WTC11 (cell line): ENCODE measurements around the gene SRRM5. TPM values are rescaled to one million over a fixed set of nuclear protein-coding genes. Genes with fewer than 3 reads are reported as not detected.

Experiments
- AR ChIP-seq: fragments of 250-450 bp; sonication (Bioruptor Pico); IDR thresholded peaks from 2 replicates; pipeline ENCODE4 v1.9.0; 2021; ENCODE audit warnings: mild to moderate bottlenecking
- ATF2 ChIP-seq: sonication (generic); formaldehyde crosslinking; IDR thresholded peaks from 2 replicates; pipeline ENCODE4 v1.8.1; 2022; ENCODE audit warnings: low read depth, missing genetic modification reagents, borderline replicate concordance
- CREB1 ChIP-seq: sonication (generic); formaldehyde crosslinking; IDR thresholded peaks from 2 replicates; pipeline ENCODE4 v1.8.0; 2023; ENCODE audit warnings: mild to moderate bottlenecking, missing genetic modification reagents
- CREM ChIP-seq: sonication (generic); formaldehyde crosslinking; IDR thresholded peaks from 2 replicates; pipeline ENCODE4 v1.8.1; 2022; ENCODE audit warnings: mild to moderate bottlenecking, missing genetic modification reagents, moderate library complexity
- E2F1 ChIP-seq: sonication (generic); formaldehyde crosslinking; IDR thresholded peaks from 2 replicates; pipeline ENCODE4 v1.8.0; 2022; ENCODE audit warnings: mild to moderate bottlenecking, missing genetic modification reagents
- ERG ChIP-seq: fragments of 250-450 bp; sonication (Bioruptor Pico); IDR thresholded peaks from 2 replicates; pipeline ENCODE4 v1.8.0; 2021; ENCODE audit warnings: mild to moderate bottlenecking
- ESRRA ChIP-seq: sonication (generic); formaldehyde crosslinking; IDR thresholded peaks from 2 replicates; pipeline ENCODE4 v1.8.1; 2022; ENCODE audit warnings: mild to moderate bottlenecking, missing genetic modification reagents, borderline replicate concordance
- GTF2I ChIP-seq: fragments of 250-450 bp; sonication (Bioruptor Pico); conservative IDR thresholded peaks from 2 replicates; pipeline ENCODE4 v1.4.0; 2021; ENCODE audit warnings: mild to moderate bottlenecking
- IRF1 ChIP-seq: sonication (generic); formaldehyde crosslinking; IDR thresholded peaks from 2 replicates; pipeline ENCODE4 v1.8.0; 2023; ENCODE audit warnings: missing genetic modification reagents
- KAT7 ChIP-seq: sonication (generic); formaldehyde crosslinking; IDR thresholded peaks from 2 replicates; pipeline ENCODE4 v1.8.1; 2023; ENCODE audit warnings: missing genetic modification reagents, mild to moderate bottlenecking, borderline replicate concordance
- NFE2L1 ChIP-seq: sonication (generic); formaldehyde crosslinking; IDR thresholded peaks from 2 replicates; pipeline ENCODE4 v1.8.1; 2023; ENCODE audit warnings: missing genetic modification reagents
- NR3C1 ChIP-seq: sonication (generic); formaldehyde crosslinking; conservative IDR thresholded peaks from 2 replicates; pipeline ENCODE4 v1.8.1; 2023; ENCODE audit warnings: low read depth, mild to moderate bottlenecking, missing genetic modification reagents
- OVOL2 ChIP-seq: fragments of 250-450 bp; sonication (Bioruptor Pico); IDR thresholded peaks from 2 replicates; pipeline ENCODE4 v1.9.0; 2021; ENCODE audit warnings: mild to moderate bottlenecking, borderline replicate concordance
- PREB ChIP-seq: sonication (generic); formaldehyde crosslinking; IDR thresholded peaks from 2 replicates; pipeline ENCODE4 v1.8.1; 2022; ENCODE audit warnings: mild to moderate bottlenecking, missing genetic modification reagents, moderate library complexity, borderline replicate concordance
- RORB ChIP-seq: fragments of 250-450 bp; sonication (Bioruptor Pico); IDR thresholded peaks from 2 replicates; pipeline ENCODE4 v1.9.0; 2021; ENCODE audit warnings: mild to moderate bottlenecking
- SMAD3 ChIP-seq: sonication (generic); formaldehyde crosslinking; IDR thresholded peaks from 2 replicates; pipeline ENCODE4 v1.8.0; 2022; ENCODE audit warnings: missing genetic modification reagents, mild to moderate bottlenecking, borderline replicate concordance
- SMAD4 ChIP-seq: sonication (generic); formaldehyde crosslinking; IDR thresholded peaks from 2 replicates; pipeline ENCODE4 v1.8.0; 2022; ENCODE audit warnings: mild to moderate bottlenecking, missing genetic modification reagents
- TP53 ChIP-seq: sonication (generic); formaldehyde crosslinking; IDR thresholded peaks from 2 replicates; pipeline ENCODE4 v1.8.1; 2023; ENCODE audit warnings: mild to moderate bottlenecking, missing genetic modification reagents
- ZBTB43 ChIP-seq: sonication (generic); formaldehyde crosslinking; IDR thresholded peaks from 2 replicates; pipeline ENCODE4 v1.8.1; 2023; ENCODE audit warnings: mild to moderate bottlenecking, missing genetic modification reagents
- ZNF121 ChIP-seq: sonication (generic); formaldehyde crosslinking; IDR thresholded peaks from 2 replicates; pipeline ENCODE4 v1.8.0; 2023; ENCODE audit warnings: missing genetic modification reagents
- ZNF232 ChIP-seq: sonication (generic); formaldehyde crosslinking; IDR thresholded peaks from 2 replicates; pipeline ENCODE4 v1.8.0; 2022; ENCODE audit warnings: mild to moderate bottlenecking, missing genetic modification reagents
- ZNF263 ChIP-seq: sonication (generic); formaldehyde crosslinking; IDR thresholded peaks from 2 replicates; pipeline ENCODE4 v1.8.1; 2022; ENCODE audit warnings: low read depth, mild to moderate bottlenecking, moderate library complexity, missing genetic modification reagents
- ZNF281 ChIP-seq: sonication (generic); formaldehyde crosslinking; IDR thresholded peaks from 2 replicates; pipeline ENCODE4 v1.8.0; 2023; ENCODE audit warnings: mild to moderate bottlenecking, missing genetic modification reagents
- ZSCAN18 ChIP-seq: fragments of 250-450 bp; sonication (Bioruptor Pico); IDR thresholded peaks from 2 replicates; pipeline ENCODE4 v2.1.2; 2022; ENCODE audit warnings: mild to moderate bottlenecking, moderate library complexity
- total RNA-seq: library from RNA; stranded (reverse); gene quantifications from 3 replicates; pipeline ENCODE4 v1.2.3, GENCODE V29; 2021

The SRRM5 gene
- total RNA-seq, 1 experiment from 2014 or later = 0.42 TPM

GRCh38 chr19:43619262-43620060 is 7.6 kb downstream of the SRRM5 start, which contains the start of gene ZNF428 (continued):
- TF ChIP-seq ZNF121 (CRISPR knock-in tag) = no peak
- no peak for TF ChIP-seq ZNF263 (CRISPR knock-in tag)
- 0 out of 2 replicates have a peak, but pooled peaks have one; percentile 45 for TF ChIP-seq CREM
- peak; percentile 53; the same call in 1 of the 2 replicates for TF ChIP-seq ESRRA (CRISPR knock-in tag)
- TF ChIP-seq ATF2 (CRISPR knock-in tag) = no peak
- TF ChIP-seq IRF1 (CRISPR knock-in tag) = peak; percentile 86
- TF ChIP-seq ZBTB43 (CRISPR knock-in tag) = peak; percentile 93
- TF ChIP-seq RORB (CRISPR knock-in tag) = no peak
- no peak for TF ChIP-seq ERG (CRISPR knock-in tag)
- TF ChIP-seq PREB (CRISPR knock-in tag) = peak; percentile 78; the same call in 1 of the 2 replicates
- peak; percentile 17; the same call in 1 of the 2 replicates for TF ChIP-seq E2F1 (CRISPR knock-in tag)
- 0 out of 2 replicates have a peak, but pooled peaks have one; percentile 81 for TF ChIP-seq TP53
- no peak for TF ChIP-seq ZSCAN18 (CRISPR knock-in tag)
- no peak for TF ChIP-seq AR
- 0 out of 2 replicates have a peak, but pooled peaks have one; percentile 36 for TF ChIP-seq ZNF281
- TF ChIP-seq OVOL2 (CRISPR knock-in tag) = no peak
- no peak for TF ChIP-seq SMAD3 (CRISPR knock-in tag)
- TF ChIP-seq CREB1 = peak; percentile 26; the same call in 1 of the 2 replicates
- TF ChIP-seq ZNF232 = no peak
- TF ChIP-seq NFE2L1 (CRISPR knock-in tag) = peak; percentile 60; the same call in 1 of the 2 replicates
- peak; percentile 55; the same call in 1 of the 2 replicates for TF ChIP-seq SMAD4 (CRISPR knock-in tag)
- no peak for TF ChIP-seq GTF2I
- TF ChIP-seq KAT7 (CRISPR knock-in tag) = 0 out of 2 replicates have a peak, but pooled peaks have one; percentile 52
- no peak for TF ChIP-seq NR3C1 (CRISPR knock-in tag)
